Endometrium (tissue), 2 donors: ENCODE results near the gene CABLES2.

Experiments
- FAIRE-seq: peaks from 2 replicates; lab custom pipeline; 2012; peaks lifted over from hg19 to GRCh38; lab: Jason Lieb, UNC
- donor health status: control.
- donor health status: control.

CABLES2 gene, protein sequence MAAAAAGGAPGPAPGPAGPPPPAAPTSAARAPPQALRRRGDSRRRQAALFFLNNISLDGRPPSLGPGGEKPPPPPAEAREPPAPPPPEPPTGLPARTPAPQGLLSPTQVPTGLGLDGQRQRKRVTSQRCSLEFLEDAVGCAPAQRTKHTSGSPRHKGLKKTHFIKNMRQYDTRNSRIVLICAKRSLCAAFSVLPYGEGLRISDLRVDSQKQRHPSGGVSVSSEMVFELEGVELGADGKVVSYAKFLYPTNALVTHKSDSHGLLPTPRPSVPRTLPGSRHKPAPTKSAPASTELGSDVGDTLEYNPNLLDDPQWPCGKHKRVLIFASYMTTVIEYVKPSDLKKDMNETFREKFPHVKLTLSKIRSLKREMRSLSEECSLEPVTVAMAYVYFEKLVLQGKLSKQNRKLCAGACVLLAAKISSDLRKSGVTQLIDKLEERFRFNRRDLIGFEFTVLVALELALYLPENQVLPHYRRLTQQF

GRCh38 chr20:62407221-62407992 is at the start of gene CABLES2:
Gene CABLES2 (minus strand): TSS chr20:62407285. CDS start chr20:62407276, 9 bp downstream.
- no peak for FAIRE-seq

DNA sequence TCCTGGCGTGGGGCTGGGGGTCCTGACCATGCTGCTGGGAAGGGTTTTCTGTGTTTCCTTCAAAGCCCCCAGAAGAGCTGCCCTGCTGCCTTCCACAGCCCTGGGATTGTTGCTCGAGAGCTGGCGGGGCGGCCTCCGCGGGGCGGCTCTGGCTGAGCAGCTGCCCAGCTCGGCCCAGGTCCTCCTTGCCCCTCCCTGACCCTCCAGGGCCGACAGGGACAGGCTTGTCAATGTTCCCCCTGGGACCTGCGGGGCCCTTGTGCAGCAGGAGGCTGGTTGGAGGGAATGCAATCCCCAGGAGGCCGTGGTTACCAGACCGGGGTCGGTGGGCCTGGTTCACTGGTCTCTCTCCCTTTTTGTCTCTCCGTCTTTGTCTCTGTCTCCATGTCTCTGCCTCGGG is 48.8 kb upstream of the CABLES2 start:
- FAIRE-seq: no peak

GRCh38 chr20:62454904-62455636 is 48.0 kb upstream of the CABLES2 start:
- no peak for FAIRE-seq

DNA sequence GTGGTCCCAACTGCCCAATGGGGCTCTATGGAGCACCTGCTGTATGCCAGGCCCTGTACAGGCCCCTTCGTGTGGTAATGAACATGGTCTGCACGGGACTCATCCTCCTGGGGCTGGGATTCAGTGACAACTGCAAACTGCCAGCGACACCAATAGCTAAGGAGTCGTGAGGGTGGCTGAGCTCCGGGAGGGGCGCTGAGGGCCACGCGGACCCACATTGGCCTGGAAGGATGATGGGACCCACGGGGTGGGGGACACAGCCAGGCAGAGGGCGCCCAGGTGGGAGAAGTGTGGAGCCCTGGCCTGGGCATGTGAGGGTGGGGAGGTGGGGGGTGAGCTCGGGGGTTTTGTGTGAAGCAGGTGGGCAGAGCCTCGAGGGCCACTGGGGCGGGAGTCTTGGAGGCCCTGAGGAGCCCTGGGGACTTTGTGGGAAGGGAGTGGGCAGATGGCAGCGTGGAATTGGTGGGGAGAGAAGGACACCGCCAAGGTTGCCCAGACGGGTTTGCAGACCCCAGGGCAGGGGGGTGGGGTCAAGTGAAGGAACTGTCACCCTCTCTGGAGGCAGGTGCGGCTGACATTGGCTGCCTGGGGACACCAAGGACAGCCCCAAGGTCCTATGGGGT is 46.2 kb upstream of the CABLES2 start:
- FAIRE-seq: no peak

- FAIRE-seq: no peak
Measured at GRCh38 chr20:62452475-62453095, 45.5 kb upstream of the CABLES2 start.

DNA sequence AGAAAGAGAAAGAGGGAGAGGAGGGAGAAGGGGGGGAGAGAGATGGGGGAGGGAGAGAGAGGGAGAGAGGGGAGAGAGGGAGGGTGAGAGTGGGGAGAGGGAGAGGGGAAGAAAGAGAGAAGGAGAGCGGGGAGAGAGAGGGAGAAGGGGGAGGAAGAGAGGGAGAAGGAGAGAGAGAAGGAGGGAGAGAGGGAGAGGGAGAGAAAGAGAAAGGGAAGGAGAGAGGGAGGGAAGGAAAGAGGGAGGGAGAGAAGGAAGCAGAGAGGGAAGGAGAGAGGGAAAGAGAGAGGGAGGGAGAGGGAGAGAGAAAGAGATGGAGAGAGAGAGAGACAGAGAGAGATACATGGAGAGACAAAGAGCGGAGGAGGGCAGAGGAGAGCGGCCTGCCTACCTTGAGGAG is 44.9 kb upstream of the CABLES2 start:
- no peak for FAIRE-seq

DNA sequence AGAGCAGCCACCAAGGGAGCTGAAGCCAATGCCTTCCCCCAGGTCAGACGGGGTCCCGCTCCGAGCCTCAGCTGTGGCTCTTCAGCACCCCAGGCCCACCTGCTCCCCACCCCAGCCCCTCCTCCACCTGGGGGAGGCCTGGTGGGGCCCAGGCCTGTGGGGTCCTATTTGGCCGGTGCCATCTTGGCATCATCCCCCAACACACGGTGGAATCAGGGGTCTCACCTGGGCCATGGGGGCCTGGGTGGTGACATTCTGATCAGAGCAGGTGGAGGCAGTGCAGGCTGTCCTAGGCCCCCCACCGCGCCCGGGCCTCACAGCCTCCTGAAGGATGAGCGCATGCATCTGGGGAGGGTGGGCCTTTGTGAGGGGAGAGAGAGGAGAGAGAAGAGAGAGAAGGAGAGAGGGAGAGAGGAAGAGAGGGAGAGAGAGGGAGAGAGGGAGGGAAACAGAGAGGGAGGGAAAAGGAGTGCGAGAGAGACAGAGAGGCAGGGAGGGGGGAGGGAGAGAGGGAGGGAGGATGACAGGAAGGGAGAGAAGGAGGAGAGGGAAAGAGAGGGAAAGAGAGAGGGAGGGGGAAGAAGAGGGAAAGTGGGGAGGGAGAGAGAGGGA is 44.2 kb upstream of the CABLES2 start:
- no peak for FAIRE-seq

- FAIRE-seq: no peak
Measured at GRCh38 chr20:62449951-62450691, 43.0 kb upstream of the CABLES2 start.

DNA sequence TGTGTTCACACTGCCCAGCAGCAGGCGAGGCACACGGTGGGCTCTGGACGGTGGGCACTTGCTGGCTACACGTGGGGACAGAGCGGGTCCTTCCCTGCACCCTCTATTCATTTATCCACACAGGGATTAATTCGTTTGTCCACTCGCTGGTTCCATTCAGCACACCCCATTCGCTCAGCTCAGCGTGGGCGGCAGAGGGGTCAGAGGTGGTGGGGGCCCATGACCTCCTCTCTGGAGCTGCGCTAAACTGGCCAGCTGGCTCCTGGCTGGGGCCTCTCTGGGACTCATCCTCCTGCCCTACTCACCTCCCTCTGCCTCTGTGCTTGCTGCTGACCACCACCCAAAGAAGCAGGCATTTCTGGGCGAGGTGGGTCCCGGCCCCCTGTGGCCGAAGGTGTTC is 41.7 kb upstream of the CABLES2 start:
- FAIRE-seq: no peak

GRCh38 chr20:62448038-62448437 is 41.0 kb upstream of the CABLES2 start:
- FAIRE-seq: no peak

DNA sequence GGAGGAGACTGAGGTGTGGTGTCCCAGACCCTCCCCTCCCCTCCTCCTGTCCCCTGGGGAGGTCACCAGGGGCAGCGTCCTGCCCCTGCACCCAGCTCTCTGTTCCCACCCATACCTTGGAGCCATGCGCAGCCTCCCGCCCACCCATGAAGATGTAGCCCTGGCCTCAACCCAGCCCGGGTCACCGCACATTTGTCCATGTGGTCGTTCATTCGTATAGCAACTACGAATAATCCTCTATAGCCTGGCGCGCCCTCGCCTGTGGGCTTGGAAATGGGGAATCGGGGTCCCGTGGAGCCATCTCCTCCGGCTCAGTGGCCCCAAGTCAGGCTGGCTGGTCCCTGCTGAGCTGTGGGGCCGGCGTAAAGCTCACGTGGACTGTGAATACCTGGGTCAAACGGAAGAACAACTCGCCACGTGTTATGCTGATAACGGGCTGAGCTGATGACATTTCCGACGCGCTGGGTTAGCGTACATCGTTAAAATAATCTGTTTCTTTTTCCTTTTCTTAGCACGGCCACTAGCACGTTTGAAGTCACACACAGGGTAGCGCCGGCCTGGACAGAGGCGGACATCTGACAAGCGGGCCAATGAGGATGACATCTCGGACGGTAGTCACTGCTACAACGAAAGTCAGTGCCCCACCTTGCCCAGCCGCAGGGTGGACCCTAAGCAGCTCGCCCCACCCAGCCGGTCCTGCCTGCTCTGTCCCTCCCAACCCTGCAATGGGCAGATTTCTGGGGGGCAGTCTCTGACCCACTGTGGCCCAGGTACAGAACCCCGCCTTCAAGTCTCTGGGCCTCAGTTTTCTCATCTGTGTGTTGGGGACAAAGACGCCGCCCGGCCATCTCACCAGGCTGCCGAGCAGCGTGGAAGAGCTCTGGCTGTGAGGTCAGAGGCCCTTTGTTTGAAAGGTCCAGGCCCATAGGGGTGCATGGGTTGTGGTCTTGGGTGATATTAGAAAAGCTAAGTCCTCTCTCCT is 40.1 kb upstream of the CABLES2 start:
- no peak for FAIRE-seq

GRCh38 chr20:62446481-62446880 is 39.4 kb upstream of the CABLES2 start:
- no peak for FAIRE-seq

GRCh38 chr20:62445553-62446340 is 38.7 kb upstream of the CABLES2 start:
- FAIRE-seq: no peak

DNA sequence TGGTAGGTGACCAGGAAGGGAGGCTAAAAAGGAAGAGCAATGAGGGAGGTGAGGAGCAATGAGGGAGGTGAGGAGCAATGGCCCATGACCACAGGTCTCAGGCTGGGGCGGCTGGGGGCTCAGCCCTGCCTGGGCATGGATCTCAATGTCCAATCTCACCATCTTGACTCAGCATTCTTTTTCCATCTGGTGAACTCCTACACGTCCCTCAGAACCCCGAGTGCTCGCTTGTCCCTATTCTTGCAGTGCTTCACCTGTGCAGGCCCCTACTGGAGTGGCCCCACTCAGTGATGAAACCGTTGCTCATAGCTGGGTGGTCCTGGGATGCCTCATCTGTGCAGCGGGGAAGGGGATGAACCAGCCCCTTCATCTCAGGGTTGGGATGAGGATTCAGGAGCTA is 37.2 kb upstream of the CABLES2 start:
- no peak for FAIRE-seq

- no peak for FAIRE-seq
Measured at GRCh38 chr20:62441987-62442539, 35.0 kb upstream of the CABLES2 start.

GRCh38 chr20:62439218-62439617 is 32.1 kb upstream of the CABLES2 start:
- no peak for FAIRE-seq

GRCh38 chr20:62437927-62438326 is 30.8 kb upstream of the CABLES2 start:
- no peak for FAIRE-seq

DNA sequence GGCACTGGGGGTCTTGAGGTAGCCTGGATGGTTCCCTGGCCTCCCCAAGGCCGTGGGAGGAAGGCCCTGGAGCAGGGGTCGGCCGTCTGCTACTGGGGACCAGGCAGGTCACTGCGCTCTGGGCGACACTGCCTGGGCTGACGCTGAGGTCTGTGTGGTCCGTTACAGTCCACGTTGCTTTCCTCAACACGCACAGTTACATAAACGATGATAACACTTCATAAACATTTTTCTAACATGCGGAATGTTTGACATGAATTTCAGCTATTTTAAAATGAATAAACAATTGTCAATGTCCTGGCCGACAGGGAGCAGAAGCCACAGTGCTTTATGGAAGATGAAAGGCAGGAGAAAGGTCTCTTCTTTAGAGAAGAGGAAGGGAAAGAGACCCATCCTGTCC is 30.4 kb upstream of the CABLES2 start:
- FAIRE-seq: no peak
